Activated CD8-positive, alpha-beta memory T cell treated with anti-CD3 and anti-CD28 coated beads for 1 hour (primary cell): ENCODE results near the gene CCNL1.
"Not testable (repeated sequence)": the region's sequence is repeated elsewhere in the genome, so short reads cannot be mapped to it uniquely, and the experiment has no call there.

Source experiments
- DNase-seq, 2 donors: peaks; one replicate each; pipeline ENCODE4 v3.0.0-alpha.2; 2020; ENCODE audit warnings: low read depth in 1 of 2; ENCODE audit errors: extremely low read depth in 1 of 2

CCNL1 gene

DNA sequence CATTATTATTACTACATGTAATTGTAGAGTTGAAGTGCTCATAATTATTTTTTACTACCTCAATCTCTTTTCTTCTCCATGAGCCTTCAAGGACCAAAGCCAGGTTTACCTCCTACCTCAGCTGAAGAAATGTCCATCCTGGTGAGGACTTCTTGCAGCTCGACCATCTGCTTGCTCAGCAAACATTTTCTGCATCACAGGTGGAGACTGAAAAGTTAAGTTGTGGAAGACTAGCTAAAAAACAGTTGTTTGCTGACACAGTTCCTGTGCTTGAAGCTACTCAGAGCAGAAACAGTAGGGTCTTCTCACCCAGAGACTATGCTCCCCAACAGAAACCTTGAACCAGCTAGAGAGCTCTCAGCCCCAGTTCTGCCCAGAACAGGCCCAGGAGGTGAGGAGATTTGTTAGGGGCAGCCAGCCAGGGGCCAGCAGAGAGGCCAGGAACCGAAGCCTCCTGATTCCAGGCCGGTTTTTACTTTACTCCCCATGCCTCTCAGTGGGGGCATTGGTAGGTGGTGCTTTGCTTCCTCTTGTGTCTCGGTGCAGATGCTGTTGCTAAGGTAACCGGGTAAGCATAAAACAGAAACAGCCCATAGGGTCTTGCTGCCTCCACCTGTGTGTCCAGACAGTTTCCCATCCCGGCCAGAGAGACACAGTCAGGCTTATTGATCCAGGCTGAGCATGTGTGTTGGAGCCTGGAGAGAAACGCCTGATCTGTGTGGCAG lies 54.9 kb downstream of the CCNL1 start:
- no peak for DNase-seq

DNA sequence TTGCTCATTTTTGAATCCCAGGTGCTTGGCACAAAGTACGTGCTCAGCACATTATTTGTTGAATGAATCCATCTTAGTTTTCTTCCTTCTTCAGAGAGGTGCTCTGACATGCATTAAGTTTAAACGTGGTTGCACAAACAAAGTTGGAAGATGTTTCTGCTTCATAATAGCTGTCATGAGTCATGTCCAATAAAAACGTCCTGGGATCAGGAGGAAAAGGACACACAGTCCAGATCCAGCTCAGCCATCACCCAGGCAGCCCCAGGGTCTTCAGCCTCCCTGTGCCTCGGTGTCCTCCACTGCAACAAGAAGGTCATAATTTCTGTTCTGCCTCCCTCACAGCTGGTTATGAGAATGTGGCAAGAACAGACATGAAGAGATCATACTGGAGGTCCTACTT lies 55.4 kb downstream of the CCNL1 start:
- DNase-seq, result no peak

DNA sequence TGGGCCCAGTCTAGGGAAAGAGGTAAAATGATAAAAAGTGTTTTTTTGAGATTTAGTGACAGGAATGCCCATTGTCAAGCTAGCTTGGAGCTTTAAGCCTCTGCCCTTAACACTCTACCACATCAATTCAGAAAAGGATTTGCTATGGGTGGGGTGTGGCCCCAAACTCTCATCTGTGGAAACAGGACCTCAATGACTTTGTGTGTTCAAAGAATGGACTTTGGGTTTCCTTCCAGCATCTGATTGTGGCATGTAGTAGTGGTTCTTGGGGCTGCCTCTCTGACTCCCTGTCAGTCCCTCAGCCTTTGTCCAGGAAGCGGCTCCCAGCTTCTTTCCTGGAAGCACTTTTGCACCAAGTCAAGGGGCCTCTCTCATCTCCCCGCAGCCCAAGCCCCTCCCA lies 56.1 kb downstream of the CCNL1 start:
- DNase-seq, result no peak

DNA sequence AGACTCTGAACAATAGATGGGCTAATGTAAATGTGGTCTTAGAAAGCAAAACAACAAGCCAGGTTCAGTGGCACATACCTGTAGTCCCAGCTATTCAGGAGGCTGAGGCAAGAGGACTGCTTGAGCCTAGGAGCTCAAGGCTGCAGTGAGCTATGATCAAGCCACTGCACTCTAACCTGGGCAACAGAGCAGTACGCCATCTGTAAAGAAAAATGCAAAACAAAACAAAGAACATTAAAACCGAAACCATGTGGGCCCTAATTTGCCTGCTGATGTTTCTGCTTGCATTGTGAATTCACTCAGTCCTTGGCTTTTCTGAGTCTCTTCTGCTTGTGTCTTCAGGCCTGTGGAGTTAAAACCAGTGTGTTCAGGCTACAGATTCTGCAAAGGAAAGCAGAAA lies 56.7 kb downstream of the CCNL1 start:
- DNase-seq, result no peak

DNA sequence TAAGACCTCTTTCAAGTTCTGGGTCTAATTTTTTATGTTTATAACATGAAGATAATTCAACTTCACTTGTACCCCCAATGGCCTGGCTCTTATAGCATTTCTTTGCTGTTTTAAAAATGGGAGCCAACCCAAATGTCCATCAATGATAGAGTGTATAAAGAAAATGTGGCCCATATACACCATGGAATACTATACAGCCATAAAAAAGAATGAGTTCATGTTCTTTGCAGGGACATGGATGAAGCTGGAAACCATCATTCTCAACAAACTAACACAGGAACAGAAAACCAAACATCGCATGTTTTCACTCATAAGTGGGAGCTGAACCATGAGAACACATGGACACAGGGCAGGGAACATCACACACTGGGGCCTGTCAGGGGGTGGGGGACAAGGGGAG lies 57.4 kb downstream of the CCNL1 start:
- DNase-seq, result not testable (repeated sequence)

DNA sequence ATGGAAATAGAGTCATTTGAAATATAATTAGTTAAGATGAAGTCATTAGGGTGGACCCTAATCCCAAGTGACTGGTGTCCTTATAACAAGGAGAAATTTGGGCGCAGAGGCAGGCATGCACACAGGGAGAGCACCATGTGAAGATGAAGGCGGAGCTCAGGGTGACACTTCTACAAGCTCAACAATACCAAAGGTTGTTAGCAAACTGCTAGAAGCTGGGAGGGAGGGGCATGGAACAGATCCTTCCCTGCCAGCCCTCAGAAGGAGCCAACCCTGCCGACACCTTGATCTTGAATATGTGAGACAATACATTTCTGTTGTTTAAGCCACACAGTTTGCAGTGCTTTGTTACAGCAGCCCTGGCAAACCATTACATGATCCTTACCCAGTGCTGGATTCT lies 57.8 kb downstream of the CCNL1 start:
- DNase-seq, result no peak

DNA sequence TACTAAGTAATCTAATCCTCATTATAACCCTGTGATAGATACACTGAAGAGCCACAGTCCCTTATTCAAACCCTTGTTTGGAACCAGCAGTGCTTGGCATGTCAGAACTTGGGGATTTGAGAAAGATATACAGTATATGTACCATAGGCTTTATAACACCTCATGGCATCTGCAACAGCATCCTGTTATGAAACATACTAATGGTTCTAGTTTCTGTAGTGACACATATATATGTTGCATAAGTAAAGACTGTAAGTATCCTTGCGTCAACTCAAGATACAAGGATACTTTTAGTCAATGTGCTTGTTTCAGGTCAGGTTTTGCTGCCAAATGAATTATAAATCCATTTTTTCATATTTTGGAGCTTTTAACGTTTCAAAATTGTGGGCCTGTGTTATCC lies 58.5 kb downstream of the CCNL1 start:
- DNase-seq, result no peak

DNA sequence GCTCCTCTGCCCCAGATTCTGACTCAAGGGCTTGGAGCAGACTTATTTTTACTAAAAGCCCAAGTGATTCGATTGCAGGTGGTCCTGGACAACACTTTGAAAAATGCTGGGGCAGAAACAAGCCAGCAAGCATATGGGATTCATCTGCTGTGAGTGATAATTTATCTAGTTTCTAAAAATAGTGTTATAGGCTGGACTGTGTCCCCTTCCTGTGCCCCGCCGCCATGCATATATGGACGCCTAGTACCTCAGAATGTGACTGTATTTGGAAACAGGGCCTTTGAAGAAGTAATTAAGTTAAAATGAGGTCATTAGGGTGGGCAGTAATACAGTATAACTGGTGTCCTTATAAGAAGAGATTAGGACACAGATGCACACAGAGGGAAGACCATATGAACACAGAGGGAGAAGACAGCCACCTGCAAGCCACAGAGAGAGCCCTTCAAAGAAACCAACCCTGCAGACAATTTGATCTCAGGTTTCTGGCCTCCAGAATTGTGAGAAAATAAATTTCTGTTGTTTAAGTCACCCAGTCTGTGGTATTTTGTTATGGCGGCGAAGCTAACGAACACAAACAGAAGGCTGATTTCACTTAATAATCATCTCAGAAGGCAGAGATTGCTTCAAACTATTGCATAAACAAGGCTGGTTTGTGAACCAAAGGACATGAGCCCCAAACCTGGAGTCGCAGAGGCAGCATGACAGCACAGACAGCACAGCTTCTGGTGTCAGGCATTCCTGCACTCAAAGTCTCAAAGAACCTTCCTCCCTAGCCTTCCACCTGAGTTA lies 59.1 kb downstream of the CCNL1 start:
- DNase-seq, result no peak

DNA sequence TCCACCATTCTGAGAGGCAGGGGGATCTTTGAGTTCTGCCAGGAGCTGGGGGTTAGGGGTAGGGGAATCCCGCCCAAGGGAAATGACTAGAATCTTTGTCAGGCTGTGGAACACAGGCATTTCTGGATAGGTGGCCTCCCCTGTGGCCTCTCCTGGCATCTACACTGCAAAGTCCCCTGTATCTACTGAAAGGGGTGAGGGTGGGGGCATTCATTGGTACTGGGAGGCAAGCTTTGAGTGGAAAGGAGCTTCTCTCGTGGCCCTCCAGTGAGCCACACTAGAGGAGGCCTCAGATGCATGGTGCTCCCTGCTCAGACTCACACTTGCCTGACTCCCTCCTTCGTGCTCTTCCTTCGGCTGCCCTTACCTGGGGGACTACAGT lies 59.9 kb downstream of the CCNL1 start:
- DNase-seq, result no peak

DNA sequence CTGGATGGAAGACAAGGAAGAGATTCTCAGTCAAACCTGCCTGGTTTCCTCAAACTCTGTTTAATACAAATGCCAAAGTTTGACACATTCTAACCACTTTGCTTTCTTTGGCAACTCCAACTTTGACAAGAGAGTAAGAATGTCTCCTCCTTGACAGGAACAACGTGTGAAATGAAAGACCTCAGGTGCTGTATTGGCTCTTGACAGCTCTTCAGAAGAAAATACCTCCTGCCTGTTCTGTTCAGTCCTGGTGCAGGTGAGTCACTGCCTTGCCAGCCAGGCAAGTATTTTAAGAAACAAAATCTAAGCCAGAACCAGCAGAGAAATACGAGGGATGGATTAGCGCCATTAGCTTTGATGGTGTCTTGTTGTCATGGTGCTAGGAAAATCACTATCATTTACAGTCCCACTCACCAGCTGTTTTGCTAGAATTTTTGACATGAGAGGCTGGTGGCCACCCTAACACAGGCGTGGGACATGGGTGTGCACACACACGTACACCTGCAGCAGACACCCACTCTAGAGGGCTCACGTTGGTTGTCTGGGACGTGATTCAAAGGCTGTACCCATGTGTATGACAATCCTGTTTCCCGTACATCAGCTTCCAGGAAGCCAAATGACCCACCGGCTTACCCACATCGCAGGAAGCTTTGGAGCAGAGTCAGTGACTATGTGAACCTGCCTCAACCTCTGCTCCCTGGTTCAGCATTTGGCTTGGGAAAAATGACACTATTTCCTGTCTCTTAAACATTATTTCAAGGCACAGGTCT lies 60.4 kb downstream of the CCNL1 start:
- DNase-seq, result no peak

DNA sequence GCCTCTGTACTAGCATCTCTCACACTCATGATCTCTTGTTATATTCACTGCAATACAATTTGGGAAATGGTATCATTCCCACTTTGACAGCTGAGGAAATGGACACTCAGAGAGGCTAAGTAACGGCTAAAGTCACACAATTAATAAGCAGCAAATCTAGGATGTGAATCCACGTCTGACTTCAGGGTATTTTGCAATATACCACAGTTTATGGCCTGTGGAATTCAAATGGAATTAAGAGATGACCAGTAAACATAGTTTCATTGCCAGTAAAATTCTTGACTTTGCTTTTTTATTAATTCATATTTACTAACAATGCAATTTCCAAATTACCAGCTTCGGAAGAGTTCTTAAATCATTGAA lies 61.1 kb downstream of the CCNL1 start:
- no peak for DNase-seq

DNA sequence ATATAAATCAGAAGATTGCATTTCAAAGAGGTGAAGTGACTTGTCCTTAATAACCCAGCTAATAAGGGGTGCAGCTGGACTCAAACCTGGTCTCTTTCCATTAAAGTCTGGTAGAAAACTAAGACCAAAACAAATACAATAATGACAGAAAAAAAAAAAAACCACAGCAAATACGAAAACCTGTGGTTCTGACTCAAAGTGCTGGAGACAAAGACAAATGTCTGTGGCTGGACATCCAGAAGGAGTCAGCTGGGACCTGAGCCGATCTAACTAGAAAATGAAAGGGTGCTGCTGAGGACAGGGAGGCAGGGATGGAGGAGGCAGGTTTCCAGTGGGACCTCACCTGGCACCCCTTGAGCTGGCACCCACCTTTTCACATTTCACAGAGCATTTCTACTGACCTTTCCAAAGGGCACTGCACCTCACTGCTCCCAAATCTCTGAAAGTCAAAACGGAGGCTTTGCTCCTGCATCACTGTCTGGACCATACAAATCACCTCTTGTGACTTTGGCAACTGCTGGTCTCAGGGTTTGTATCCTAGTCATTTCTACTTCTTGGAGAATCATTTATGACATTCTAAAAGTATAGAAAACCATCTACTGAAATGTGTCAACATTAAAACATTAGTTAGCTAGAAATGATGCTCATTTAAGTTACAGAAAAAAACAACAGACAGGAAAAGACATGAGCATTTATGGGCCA lies 61.7 kb downstream of the CCNL1 start:
- DNase-seq, result no peak
